ENCODE data around the gene SARDH.

- TF ChIP-seq CTCF (IDR thresholded peaks at IDR 0.05) (no peak), POLR2A (IDR thresholded peaks at IDR 0.05) (no peak)
Measured at GRCh38 chr9:133691626-133692363, 46.4 kb downstream of the SARDH start.
